Fibroblast of the aortic adventitia (primary cell): ENCODE results near the gene DGCR2. TPM values are rescaled to one million over a fixed set of nuclear protein-coding genes. Genes with fewer than 3 reads are reported as not detected.

Experiments
- DNase-seq: peaks from one replicate; pipeline ENCODE4 v3.0.0-alpha.2; 2010; ENCODE audit warnings: low read depth
- H3K4me3 ChIP-seq: 2 replicates; pipeline ENCODE4 v1.5.1; 2011; ENCODE audit warnings: low read depth, mild to moderate bottlenecking, control low read depth, low read length, moderate library complexity
- total RNA-seq: library from RNA; depleted of rRNA; stranded (reverse); fragments of >200 nt; gene quantifications from 2 replicates; pipeline ENCODE4 v1.2.3, GENCODE V29; 2012; ENCODE audit warnings: low replicate concordance
- TF ChIP-seq, protein P1 (sequence below): IDR thresholded peaks from 2 replicates; pipeline ENCODE4 v1.5.1; 2011; ENCODE audit warnings: mild to moderate bottlenecking, low read length, control low read depth, inconsistent platforms; ENCODE audit not compliant: insufficient read depth

The DGCR2 gene
- total RNA-seq, 1 donor = 29.2 TPM

DNA sequence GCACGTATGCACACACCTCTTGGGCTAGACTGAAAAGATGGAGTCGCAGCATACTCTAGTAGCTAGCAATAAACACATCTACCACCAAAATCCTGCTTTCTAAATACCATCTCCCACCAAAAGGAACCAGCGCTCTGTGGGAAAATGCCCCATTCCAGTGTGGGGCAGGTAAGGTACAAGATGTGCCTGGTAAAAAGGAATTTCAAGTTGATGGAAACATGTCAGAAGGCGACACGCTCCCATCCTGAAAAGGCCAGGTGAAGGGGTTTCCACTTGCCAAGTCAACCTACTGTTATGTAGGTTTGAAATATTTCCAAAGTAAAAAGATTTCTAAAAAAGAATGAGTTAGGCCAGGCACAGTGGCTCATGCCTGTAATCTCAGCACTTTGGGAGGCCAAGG, 8.8 kb downstream of the DGCR2 start:
- H3K4me3 ChIP-seq = no peak overlapping the region
- no peak for DNase-seq
- TF ChIP-seq, protein P1, sequence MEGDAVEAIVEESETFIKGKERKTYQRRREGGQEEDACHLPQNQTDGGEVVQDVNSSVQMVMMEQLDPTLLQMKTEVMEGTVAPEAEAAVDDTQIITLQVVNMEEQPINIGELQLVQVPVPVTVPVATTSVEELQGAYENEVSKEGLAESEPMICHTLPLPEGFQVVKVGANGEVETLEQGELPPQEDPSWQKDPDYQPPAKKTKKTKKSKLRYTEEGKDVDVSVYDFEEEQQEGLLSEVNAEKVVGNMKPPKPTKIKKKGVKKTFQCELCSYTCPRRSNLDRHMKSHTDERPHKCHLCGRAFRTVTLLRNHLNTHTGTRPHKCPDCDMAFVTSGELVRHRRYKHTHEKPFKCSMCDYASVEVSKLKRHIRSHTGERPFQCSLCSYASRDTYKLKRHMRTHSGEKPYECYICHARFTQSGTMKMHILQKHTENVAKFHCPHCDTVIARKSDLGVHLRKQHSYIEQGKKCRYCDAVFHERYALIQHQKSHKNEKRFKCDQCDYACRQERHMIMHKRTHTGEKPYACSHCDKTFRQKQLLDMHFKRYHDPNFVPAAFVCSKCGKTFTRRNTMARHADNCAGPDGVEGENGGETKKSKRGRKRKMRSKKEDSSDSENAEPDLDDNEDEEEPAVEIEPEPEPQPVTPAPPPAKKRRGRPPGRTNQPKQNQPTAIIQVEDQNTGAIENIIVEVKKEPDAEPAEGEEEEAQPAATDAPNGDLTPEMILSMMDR = no peak

DNA sequence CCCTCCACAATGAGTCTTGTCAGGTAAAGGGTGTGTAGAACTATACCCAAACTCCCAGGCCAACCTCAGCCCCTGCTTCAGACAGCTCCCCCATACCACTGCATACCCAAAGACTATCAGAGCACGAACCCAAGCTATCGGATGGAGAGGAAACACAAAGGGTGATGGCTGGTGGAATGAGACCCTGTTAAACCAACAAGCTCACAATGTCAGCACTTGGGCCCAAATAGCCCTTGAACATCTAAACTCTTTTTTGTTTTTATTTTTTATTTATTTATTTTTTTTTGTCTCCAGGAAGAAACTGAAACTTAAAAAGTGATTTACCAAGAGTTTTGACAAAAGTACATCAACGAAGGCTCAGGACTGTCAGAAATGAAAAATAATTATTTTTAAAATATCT, 10.6 kb downstream of the DGCR2 start:
- TF ChIP-seq, protein P1 = no peak
- no peak for DNase-seq
- H3K4me3 ChIP-seq = no peak overlapping the region

DNA sequence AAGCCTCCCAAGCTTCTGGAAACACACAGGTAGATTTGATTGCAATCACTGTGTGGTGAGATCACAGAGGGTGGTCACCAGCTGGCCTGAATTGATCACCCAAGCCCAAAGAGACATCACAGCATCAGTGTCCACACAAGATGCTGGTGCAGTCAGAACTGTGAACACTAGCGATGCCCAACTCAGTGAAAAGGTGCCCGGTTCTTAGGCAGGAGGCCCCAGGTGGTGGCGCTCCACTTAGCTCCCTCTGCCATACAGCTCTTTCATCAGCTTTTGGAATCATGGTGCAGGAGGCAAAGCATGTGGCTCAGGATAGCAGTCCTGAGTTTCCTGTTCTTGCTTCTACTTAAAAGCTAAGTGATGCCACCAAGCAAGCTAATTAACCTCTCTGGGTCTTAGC, 11.1 kb downstream of the DGCR2 start:
- DNase-seq = no peak
- TF ChIP-seq, protein P1 = no peak
- H3K4me3 ChIP-seq = no peak overlapping the region

DNA sequence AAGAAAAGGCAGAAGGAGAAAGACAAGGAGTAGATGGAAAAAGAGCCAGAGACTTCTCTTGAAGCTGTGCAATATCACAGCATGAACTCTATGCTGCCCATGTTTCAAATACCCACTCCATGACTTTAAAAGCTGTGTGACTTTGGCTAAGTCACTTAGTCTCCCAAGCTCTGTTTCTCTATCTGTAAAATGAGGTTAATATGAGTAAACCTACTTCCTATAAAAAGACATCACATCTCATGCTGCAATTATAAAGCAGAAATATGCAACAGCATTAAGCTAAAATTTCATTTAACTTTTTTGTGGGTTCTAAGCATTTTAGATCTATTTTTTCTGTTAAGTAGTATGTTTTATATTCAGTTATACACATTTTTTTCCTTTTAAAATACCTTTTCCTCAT, 11.6 kb downstream of the DGCR2 start:
- no peak overlapping the region for H3K4me3 ChIP-seq
- DNase-seq = no peak

GRCh38 chr22:19110064-19110458, 12.2 kb downstream of the DGCR2 start:
- TF ChIP-seq, protein P1 = no peak
- no peak overlapping the region for H3K4me3 ChIP-seq
- no peak for DNase-seq

More for the DNA sequence above, 11.6 kb downstream of the DGCR2 start:
- TF ChIP-seq, protein P1 = no peak

DNA sequence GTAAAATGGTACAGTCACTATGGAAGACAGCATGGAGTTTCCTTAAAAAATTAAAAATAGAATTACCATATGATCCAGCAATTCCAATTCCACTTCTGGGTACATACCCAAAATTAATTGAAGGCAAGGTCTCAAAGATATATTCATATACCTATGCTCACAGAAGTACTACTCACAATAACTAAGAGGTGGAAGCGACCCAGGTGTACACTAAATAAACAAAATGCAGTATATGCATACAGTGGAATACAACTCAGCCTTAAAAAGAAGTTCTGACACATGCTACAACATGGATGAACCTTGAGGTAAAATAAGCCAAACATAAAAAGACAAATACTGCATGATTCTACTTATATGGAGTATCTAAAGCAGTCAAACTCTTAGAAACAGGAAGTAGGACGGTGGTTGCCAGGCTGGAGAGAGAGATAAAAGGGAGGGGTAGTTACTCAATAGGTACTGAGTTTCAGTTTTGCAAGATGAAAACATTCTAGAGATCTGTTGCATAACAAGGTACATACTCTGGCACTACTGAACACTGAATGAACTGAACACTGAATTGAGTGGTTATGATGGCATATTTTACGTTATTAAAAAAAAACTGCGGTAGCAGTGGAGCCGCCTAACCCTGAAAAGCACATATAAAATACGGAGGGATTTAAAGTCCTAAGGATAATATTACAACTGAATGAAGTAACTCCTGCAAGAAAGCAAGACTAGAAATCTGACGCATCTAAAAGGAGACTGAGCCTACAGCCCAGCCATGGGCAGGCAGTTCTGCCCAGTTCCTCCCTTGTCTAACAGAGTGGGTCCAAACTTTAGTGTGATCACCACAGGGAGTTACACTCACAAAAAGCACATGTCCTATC, 12.8 kb downstream of the DGCR2 start:
- DNase-seq = peak; percentile 83
- TF ChIP-seq, protein P1 = no peak
- H3K4me3 ChIP-seq = no peak overlapping the region

GRCh38 chr22:19108807-19109197, 13.4 kb downstream of the DGCR2 start:
- no peak overlapping the region for H3K4me3 ChIP-seq
- no peak for DNase-seq
- TF ChIP-seq, protein P1 = no peak
